ENCODE data around the gene CD82. TPM values are rescaled to one million over a fixed set of nuclear protein-coding genes. Genes with fewer than 3 reads are reported as not detected.

Gene CD82
- total RNA-seq, 3 donors from 2014 or later (not counting 1 experiment from before 2014, with no cell fraction given): 11.6 to 42.1 (median 13.0) TPM

DNA sequence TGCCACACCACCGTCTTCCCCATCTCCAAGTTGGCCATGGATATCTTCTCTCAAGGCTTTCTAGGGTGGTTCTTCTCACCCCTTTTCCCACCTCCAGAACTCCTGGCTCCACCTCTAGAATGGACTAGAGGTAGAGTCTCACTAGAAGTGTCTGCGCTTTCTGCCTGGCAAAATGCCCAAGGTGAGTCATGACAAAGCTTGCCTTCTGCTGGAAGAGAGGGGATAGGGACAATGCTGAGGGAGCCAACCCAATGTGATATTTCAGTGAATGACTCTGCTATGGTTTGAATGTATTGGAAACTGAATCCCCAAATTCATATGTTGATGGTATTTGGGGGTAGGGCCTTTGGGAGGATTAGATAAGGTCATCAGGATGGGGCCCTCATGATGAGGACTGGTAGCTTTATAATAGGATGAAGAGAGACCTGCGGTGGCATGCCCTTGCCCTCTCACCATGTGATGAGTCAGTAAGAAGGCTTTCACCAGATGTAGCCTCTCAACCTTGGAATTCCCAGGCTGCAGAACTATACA lies 4.1 kb upstream of the CD82 start:
- no peak overlapping the region for H3K27ac ChIP-seq (ENCODE audit: low read length)
- DNase-seq: no peak
- Mint-ChIP-seq H3K27ac (peak overlapping the region in 1 of 2 donors; percentile 38), H3K4me1 (peaks cover 8 to 30% of the 10 kb centered on the region in 2 donors), H3K27me3 (ENCODE audit: low read depth in 2 of 2) (no peaks in the 10 kb centered on the region), H3K9me3 (no peaks in the 10 kb centered on the region), H3K36me3 (no peaks in the 10 kb centered on the region), H3K4me3 (no peak overlapping the region)
- ATAC-seq: no peak
- H3K9me3 ChIP-seq (ENCODE audit: control insufficient read depth, insufficient read depth, low read length): no peaks in the 10 kb centered on the region
- no peak overlapping the region for H3K4me3 ChIP-seq (ENCODE audit: low read length)
- TF ChIP-seq, protein P1, sequence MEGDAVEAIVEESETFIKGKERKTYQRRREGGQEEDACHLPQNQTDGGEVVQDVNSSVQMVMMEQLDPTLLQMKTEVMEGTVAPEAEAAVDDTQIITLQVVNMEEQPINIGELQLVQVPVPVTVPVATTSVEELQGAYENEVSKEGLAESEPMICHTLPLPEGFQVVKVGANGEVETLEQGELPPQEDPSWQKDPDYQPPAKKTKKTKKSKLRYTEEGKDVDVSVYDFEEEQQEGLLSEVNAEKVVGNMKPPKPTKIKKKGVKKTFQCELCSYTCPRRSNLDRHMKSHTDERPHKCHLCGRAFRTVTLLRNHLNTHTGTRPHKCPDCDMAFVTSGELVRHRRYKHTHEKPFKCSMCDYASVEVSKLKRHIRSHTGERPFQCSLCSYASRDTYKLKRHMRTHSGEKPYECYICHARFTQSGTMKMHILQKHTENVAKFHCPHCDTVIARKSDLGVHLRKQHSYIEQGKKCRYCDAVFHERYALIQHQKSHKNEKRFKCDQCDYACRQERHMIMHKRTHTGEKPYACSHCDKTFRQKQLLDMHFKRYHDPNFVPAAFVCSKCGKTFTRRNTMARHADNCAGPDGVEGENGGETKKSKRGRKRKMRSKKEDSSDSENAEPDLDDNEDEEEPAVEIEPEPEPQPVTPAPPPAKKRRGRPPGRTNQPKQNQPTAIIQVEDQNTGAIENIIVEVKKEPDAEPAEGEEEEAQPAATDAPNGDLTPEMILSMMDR (IDR thresholded peaks at IDR 0.05): no peak
- no peaks in the 10 kb centered on the region for H3K36me3 ChIP-seq (ENCODE audit: control insufficient read depth, insufficient read depth, low read length)
- WGBS (ENCODE audit: insufficient coverage): 99% methylated on average over 3 of the region's 3 CpGs
- intact Hi-C loops (cut with micrococcal nuclease): no loop called here
- no peaks in the 10 kb centered on the region for H3K27me3 ChIP-seq (ENCODE audit: control insufficient read depth, insufficient read depth, low read length)
- peaks cover 38% of the 10 kb centered on the region for H3K4me1 ChIP-seq (ENCODE audit: control insufficient read depth, insufficient read depth, low read length)

DNA sequence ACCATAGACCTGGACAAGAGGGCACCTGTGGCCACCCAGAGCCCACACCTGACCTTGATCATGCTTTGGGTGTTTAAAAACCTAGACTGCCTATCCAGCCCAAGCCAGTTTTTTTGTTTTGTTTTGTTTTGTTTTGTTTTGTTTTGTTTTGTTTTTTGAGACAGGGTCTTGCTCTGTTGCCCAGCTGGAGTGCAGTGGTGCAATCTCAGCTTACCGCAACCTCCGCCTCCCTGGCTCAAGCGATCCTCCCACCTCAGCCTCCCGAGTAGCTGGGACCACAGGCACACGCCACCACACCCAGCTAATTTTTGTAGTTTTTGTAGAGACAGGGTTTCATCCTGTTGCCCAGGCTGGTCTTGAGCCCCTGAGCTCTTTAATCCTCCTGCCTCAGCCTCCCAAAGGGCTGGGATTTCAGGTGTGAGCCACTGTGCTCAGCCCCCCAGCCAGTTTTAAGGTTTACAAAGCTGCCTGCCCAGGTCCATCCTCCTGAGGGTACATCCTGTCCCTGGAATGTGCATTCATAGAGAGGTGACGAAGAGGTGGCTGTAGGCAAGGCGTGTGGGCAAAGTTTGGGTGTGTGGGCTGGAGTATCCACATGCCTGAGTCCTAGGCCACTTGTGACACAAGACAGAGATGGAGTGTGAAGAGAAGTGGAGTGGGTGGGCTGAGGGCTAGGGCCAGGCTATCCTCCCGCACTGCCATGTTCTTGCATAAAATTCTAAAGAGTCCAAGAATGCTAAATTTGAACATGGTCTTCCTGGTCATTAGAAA lies 3.3 kb upstream of the CD82 start:
- H3K4me1 ChIP-seq (ENCODE audit: control insufficient read depth, insufficient read depth, low read length): peaks cover 40% of the 10 kb centered on the region
- no peaks in the 10 kb centered on the region for H3K9me3 ChIP-seq (ENCODE audit: control insufficient read depth, insufficient read depth, low read length)
- H3K27ac Mint-ChIP-seq: peak overlapping the region in 1 of 2 donors; percentile 18
- H3K4me3 ChIP-seq (ENCODE audit: low read length): no peak overlapping the region
- peaks cover 12 to 31% of the 10 kb centered on the region in 2 donors for H3K4me1 Mint-ChIP-seq
- no peaks in the 10 kb centered on the region for H3K27me3 ChIP-seq (ENCODE audit: control insufficient read depth, insufficient read depth, low read length)
- H3K36me3 Mint-ChIP-seq: no peaks in the 10 kb centered on the region
- H3K27me3 Mint-ChIP-seq (ENCODE audit: low read depth in 2 of 2): no peaks in the 10 kb centered on the region
- DNase-seq (no peak), ATAC-seq (no peak)
- 96% methylated on average over 8 of the region's 8 CpGs for WGBS (ENCODE audit: insufficient coverage)
- H3K9me3 Mint-ChIP-seq: no peaks in the 10 kb centered on the region
- TF ChIP-seq, protein P1 (IDR thresholded peaks at IDR 0.05): no peak
- H3K27ac ChIP-seq (ENCODE audit: low read length): no peak overlapping the region
- no peak overlapping the region for H3K4me3 Mint-ChIP-seq
- no peaks in the 10 kb centered on the region for H3K36me3 ChIP-seq (ENCODE audit: control insufficient read depth, insufficient read depth, low read length)
- intact Hi-C loops (cut with micrococcal nuclease): no loop called here

DNA sequence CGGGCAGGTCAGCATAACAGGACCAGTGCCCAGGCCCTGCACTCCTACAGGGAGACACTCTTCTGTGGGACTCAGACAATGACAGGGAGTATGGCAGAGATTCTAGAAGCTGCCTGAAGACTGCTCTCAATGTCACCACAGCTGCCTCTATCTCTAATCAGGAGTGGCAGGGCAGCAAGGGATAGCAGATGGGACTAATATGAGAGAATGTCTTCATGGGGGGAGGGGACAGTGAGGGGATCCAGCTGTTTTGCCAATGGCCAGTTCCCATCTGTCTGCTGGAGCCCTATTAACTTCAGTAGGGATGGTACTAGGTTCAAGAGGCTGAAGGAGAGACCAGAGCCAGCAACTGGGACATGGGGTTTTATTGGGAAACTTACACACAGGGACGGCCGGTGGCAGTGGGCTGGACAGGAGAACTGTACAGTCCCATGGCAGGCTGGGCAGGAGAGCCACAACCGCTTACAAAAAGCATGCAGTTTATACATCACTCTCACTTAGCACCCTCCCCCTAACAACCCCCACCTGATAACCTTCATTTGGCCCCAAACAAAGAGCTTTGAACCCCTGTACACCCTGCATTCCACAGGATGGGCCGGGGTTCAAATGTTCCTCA lies 2.5 kb upstream of the CD82 start:
- peak overlapping the region in 1 of 2 donors; percentile 18 for H3K27ac Mint-ChIP-seq
- ATAC-seq (no peak), DNase-seq (no peak)
- intact Hi-C loops (cut with micrococcal nuclease): no loop called here
- peaks cover 46% of the 10 kb centered on the region for H3K4me1 ChIP-seq (ENCODE audit: control insufficient read depth, insufficient read depth, low read length)
- TF ChIP-seq, protein P1 (IDR thresholded peaks at IDR 0.05): no peak
- no peaks in the 10 kb centered on the region for H3K9me3 ChIP-seq (ENCODE audit: control insufficient read depth, insufficient read depth, low read length)
- 94% methylated on average over 5 of the region's 5 CpGs for WGBS (ENCODE audit: insufficient coverage)
- H3K27me3 Mint-ChIP-seq (ENCODE audit: low read depth in 2 of 2): peaks cover 0 to 5% of the 10 kb centered on the region in 2 donors
- no peaks in the 10 kb centered on the region for H3K36me3 Mint-ChIP-seq
- H3K27ac ChIP-seq (ENCODE audit: low read length): no peak overlapping the region
- no peak overlapping the region for H3K4me3 ChIP-seq (ENCODE audit: low read length)
- H3K27me3 ChIP-seq (ENCODE audit: control insufficient read depth, insufficient read depth, low read length): no peaks in the 10 kb centered on the region
- no peak overlapping the region for H3K4me3 Mint-ChIP-seq
- no peaks in the 10 kb centered on the region for H3K9me3 Mint-ChIP-seq
- peaks cover 20 to 39% of the 10 kb centered on the region in 2 donors for H3K4me1 Mint-ChIP-seq
- no peaks in the 10 kb centered on the region for H3K36me3 ChIP-seq (ENCODE audit: control insufficient read depth, insufficient read depth, low read length)

Data from natural killer cell (primary cell).